GM19468 (cell line): ENCODE data around the gene PROX2.

Experiments used
- ATAC-seq: cut with Tn5 transposase; IDR thresholded peaks from one replicate; pipeline ENCODE4 v1.9.1; 2021; ENCODE audit warnings: mild to moderate bottlenecking, moderate library complexity, moderate number of reproducible peaks; ENCODE audit not compliant: unreplicated experiment; ENCODE audit errors: extremely low read depth

Gene PROX2

GRCh38 chr14:74852922-74853530 lies 22.9 kb downstream of the PROX2 start:
- ATAC-seq: no peak

DNA sequence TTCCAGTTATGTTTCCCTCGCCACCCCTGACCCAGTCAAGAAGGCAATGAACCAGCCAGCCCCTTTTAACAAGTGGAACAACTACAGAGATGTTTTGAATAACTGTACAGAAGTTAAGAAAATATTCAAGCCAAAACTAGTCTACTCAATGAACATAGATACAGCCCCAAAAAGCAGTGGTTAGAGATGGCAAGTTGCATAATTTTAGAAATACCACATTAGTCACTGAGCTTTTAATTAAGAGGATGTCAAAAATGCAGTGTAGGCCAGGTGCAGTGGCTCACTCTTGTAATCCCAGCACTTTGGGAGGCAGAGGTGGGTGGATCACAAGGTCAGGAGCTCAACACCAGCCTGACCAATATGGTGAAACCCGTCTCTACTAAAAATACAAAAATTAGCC lies 27.2 kb downstream of the PROX2 start:
- no peak for ATAC-seq

DNA sequence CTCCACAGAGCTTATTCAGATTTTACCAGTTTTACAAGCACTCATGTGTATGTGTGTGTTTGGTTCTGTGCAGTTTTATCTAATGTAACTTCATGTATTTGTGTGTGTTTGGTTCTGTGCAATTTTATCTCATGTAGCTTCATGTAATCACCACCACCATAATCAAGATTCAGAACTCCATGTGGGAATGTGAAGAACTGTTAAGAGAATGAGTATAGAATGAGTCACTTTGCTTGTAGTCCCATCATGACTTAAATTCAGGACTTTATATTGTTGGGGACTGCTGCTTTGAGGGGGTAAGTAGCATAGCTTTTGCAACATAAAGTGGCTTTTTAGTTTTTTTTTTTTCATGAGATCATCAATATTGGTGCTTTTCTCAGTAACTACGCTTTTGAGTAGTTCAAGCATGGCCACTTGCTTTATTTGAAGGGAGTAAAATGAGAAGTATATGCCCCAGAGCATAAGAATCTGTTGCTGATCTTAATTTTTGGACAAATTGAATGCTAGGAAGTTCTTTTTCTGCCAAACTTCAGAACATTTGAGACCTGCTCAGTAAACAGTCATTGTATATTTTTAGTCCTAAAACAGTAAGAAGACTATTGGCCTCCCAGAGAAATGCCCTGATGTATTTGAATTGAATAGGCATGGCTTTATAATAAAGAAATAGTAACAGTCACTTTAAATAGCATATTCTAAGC lies 28.8 kb downstream of the PROX2 start:
- no peak for ATAC-seq

DNA sequence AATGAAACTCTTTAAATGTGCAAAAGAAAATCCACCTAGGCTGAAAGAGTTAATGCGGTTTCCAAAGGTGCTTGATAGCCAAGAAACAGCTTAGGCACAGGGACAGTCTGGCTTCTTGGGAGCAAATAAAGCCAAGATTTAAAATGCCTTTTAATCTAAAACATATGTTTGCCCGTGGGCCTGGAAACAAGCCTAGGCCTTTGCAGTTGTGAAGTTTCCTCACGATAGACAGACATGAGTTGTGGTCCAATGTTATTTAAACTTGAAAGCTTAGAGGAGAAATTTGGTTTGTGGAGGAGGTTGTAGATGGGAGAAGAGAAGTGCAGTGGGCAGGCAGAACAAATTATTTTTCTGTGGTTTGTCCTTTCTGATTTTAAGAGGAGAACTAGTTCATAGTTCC lies 29.8 kb downstream of the PROX2 start:
- no peak for ATAC-seq

- ATAC-seq: no peak
These were observed 32.3 kb downstream of the PROX2 start for GRCh38 chr14:74843653-74844052.

DNA sequence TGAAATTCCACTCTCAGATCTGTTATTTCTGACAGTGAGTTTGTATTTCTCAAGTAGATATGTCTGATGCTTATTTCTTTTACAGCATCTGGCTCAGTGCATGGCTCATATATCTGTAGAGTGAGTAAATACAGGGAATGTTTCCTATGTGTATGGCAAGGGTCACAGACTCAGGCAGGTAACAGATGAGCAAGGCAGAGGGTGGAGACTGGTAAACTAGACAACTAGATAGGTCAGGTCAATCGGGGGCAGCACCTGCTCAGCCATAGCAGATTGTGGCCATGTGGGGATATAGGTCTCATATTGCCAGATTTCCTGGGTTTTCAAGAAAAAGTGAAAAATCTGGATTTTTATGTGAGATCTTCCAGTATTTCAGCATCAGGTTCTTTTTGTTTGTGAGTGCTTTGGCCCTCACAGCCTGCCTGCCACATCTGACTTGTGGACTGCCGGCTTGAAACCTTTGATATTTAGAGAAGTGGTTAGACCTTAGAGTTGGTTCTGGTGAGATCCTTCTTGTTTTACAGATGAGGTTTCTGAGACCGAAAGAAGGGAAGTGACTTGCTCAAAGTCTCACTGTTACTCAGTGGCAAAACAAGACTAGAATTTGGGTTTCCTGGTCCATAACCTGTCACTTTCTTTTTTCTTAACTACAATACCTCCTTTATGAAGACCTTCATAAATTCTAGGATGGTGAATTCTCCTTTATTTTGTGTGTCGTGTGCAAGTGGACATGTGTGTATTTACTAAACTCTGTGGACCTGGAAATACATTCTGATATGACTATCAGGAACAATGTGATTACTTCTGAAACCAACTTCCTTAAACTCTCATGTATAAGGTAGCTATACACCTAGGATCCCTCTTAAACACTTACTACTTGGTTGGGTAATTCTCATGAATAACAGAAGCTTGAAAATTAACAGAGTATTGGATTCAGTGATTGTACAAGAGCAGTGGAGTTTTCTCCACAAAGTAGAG lies 34.4 kb downstream of the PROX2 start:
- peak; percentile 19 for ATAC-seq

DNA sequence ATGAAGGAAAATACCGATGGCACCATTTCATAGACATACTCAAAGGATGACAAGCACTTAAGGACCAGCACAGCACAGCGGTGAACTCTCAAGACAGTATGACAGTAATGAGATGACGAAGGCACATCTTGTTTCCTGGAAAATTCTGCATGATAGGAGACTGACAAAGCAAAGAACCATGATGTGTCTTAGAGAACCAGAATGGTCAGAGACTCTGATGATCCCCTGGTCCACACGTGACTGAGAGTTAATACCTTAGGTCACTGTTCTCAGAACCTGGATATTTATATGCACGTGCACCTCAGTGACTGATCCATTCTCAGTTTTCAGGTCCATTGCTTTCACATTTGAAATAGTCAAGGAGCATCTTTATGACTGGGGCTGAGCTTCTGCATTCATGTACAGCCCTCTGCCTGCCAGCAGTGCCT lies 35.3 kb downstream of the PROX2 start:
- peak; percentile 50 for ATAC-seq

- ATAC-seq: no peak
These were observed 37.8 kb downstream of the PROX2 start for GRCh38 chr14:74838166-74838565.

DNA sequence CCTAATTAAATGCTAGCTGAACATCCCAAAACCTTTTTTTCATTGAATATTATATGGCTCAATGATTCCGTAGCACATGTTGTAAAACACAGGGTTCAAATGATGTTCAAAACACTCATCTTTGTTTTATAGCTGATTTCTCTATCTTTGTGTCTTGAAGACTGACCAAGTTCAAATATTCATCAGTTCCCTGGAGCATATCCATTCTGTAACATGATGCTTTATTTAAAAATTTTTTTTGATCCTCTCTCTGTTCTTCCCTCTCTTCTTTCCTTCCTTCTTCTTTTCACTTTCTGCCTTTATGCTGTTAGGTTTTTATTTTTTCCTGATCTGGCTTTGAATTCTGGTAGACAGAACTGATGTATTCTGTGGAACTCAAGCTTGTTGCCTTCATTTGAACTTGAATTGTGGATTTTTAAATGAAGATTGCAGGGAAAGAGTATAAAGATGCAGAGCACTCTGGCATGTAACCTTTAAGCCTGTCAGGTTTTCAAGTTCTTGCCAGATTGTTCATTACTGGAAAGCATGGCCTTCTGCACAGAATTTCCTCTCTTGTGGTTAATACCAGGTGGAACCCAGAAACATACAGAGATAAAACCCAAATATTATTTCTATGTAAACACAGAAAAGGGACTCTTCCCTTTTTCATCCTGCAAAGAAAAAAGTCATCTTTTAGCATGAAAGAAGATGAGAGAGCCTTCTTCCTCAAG lies 39.5 kb downstream of the PROX2 start:
- no peak for ATAC-seq

DNA sequence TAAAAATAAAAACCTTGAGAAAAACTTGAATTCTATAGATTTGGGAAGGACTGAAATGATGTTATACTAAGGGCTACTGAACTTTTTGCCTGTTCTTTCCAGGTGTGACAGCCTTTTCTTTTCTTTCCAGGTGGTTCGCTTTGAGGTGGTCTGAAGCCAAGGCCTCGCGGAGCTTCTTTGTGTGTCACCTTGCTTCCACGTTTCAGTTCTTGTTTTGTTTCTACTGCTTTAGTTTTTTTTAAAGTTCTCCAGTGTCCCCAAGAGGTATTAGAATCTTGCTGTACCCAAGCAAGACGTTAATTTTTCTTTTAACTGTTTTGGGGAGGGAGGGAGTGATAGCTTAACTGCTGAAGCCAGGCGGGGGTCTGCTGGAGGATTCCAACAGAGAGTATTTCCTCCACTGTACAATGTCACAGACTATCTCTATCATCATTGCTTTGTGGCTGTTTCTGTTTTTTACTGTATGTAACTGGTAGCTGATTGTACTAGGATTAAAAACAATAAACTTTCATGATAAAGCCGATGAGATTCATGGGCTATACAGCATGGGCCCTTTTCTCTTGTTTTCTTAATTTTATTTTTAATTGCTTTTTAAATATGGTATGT lies 40.2 kb downstream of the PROX2 start:
- no peak for ATAC-seq

- no peak for ATAC-seq
These were observed 41.1 kb downstream of the PROX2 start for GRCh38 chr14:74834692-74835392.

DNA sequence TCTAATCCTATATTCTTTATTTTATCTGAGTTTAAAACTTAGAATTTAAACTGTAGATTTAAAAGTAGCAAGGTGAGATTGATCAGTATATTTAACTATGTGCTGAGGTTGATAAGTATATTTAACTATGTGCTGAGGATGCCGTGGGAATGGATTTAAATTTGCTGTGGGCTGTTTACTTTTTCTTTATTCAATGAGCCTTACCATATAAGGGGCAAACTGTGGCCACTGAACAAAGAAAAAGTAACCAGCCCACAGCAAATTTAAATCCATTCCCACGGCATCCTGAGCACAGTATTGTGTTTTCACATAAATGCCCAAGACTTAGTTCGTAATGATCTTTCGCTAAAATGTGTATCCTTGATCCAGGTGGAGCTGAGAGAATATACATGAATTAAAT lies 43.1 kb downstream of the PROX2 start:
- no peak for ATAC-seq

GRCh38 chr14:74829251-74829650 lies 46.7 kb downstream of the PROX2 start:
- ATAC-seq: no peak

DNA sequence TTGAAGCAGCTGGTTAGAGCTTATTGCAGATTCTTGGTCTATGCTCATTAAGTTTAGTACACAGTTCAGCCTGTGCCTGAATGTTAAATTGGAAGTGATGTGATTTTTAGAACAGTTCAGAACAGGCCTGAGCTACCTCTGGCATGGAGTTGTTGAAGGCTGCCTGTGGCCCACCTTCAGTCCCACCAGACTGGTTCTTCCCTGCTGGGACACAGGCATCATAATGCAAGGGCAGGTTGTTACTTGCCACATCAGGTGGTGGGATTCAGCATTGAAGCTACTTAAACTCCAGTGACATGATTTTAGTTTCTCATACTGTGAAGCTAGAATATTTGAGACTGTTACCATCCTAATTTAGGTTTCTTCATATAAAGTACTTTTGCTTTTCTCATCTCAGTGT lies 49.4 kb downstream of the PROX2 start:
- no peak for ATAC-seq
